ENCODE data around the gene GNAI1. TPM values are rescaled to one million over a fixed set of nuclear protein-coding genes. Genes with fewer than 3 reads are reported as not detected.

Gene GNAI1
- total and polyA plus RNA-seq, 2 of the 13 experiments (the other 11 are each of a cell fraction or from before 2014, with no cell fraction given), result 3.5 to 5.7 TPM

GRCh38 chr7:80204919-80205318 lies 70.3 kb downstream of the GNAI1 start (continued):
- no peak for TF ChIP-seq ATF2 (CRISPR knock-in tag; IDR thresholded peaks at IDR 0.05)
- no peak for TF ChIP-seq ZBTB33 (CRISPR knock-in tag; IDR thresholded peaks at IDR 0.05)
- TF ChIP-seq ZNF362 (CRISPR knock-in tag; IDR thresholded peaks at IDR 0.05; ENCODE audit: borderline replicate concordance), result no peak
- no peak for TF ChIP-seq ZNF619 (CRISPR knock-in tag; IDR thresholded peaks at IDR 0.05)

- Histone ChIP-seq H3K79me2 (ENCODE audit: insufficient read depth, low read length) (no peaks in the 10 kb centered on the region), H3K9me3 (ENCODE audit: low read length) (no peaks in the 10 kb centered on the region), H3K36me3 (replicated peaks in 1 of 2; ENCODE audit: control insufficient read depth in 1 of 2, insufficient read depth in 2 of 2, low read length in 2 of 2) (no peaks in the 10 kb centered on the region), H3K27me3 (ENCODE audit: control insufficient read depth in 1 of 2, insufficient read depth in 2 of 2, low read length in 2 of 2) (no peaks in the 10 kb centered on the region), H3K4me1 (ENCODE audit: insufficient read depth, low read length) (peaks cover 42% of the 10 kb centered on the region), H3K4me3 (replicated peaks in 1 of 3; ENCODE audit: insufficient read depth in 1 of 3, low read depth in 2 of 3, low read length in 3 of 3) (no peak overlapping the region), H4K20me1 (ENCODE audit: insufficient read depth, low read length) (no peaks in the 10 kb centered on the region), H3K9ac (ENCODE audit: insufficient read depth, low read depth, low read length) (no peak overlapping the region), H2AFZ (ENCODE audit: low read length) (no peak overlapping the region), H3K27ac (ENCODE audit: extremely low read length, insufficient read depth, low read length) (no peak overlapping the region), H3K4me2 (ENCODE audit: low read depth, low read length) (no peak overlapping the region)
- POLR2A ChIA-PET, result no interaction called here
- CTCF ChIA-PET (ENCODE audit: low intra/inter-chr PET ratio, low total read pairs), result no interaction called here
- in situ Hi-C loops (cut with HindIII; ENCODE audit: extremely low pct_ligation_motif_present, low pct_unique_long_range_greater_than_20kb) (no loop called here), intact Hi-C loops (cut with micrococcal nuclease; ENCODE audit: unreplicated experiment) (no loop called here)
- WGBS (ENCODE audit: low lambda C conversion rate), result 90% methylated on average over 2 of the region's 2 CpGs
- DNase-seq (ENCODE audit: low spot score) (no peak), ATAC-seq (no peak), FAIRE-seq (no peak)
- BruUV-seq (replicated peaks), result no TSS peak
- TF ChIP-seq REST (IDR thresholded peaks at IDR 0.05; ENCODE audit: borderline replicate concordance in 1 of 2, low read depth in 1 of 2, low read length in 2 of 2), result no peak
- peak; percentile 25; the same call in 1 of the 2 replicates for TF ChIP-seq CTCF (CRISPR knock-in tag; IDR thresholded peaks at IDR 0.05)
- no peak for TF ChIP-seq THRA (CRISPR knock-in tag; IDR thresholded peaks at IDR 0.05; ENCODE audit: borderline replicate concordance)
- TF ChIP-seq ATF7-NPFF (CRISPR knock-in tag; IDR thresholded peaks at IDR 0.05; ENCODE audit: low read depth), result no peak
- no peak for TF ChIP-seq ZNF570 (CRISPR knock-in tag; IDR thresholded peaks at IDR 0.05; ENCODE audit: borderline replicate concordance)
- no peak for TF ChIP-seq RCOR2 (CRISPR knock-in tag; IDR thresholded peaks at IDR 0.05)
Measured at GRCh38 chr7:80206763-80207162, 72.1 kb downstream of the GNAI1 start.
